CD4-positive, alpha-beta T cell treated with Interleukin-15 for 1 hour (primary cell): ENCODE results near the gene LUZP1.

Source experiments
- DNase-seq: peaks from one replicate; pipeline ENCODE4 v3.0.0-alpha.2; 2020

Gene LUZP1

GRCh38 chr1:23150742-23151141 lies 17.9 kb downstream of the LUZP1 start:
- DNase-seq: no peak

- DNase-seq: no peak
Measured at GRCh38 chr1:23150125-23150524, 18.5 kb downstream of the LUZP1 start.

GRCh38 chr1:23149114-23149513 lies 19.5 kb downstream of the LUZP1 start:
- DNase-seq: no peak

GRCh38 chr1:23148084-23148483 lies 20.6 kb downstream of the LUZP1 start:
- DNase-seq: no peak

GRCh38 chr1:23140940-23141596 lies 27.6 kb downstream of the LUZP1 start:
- no peak for DNase-seq

GRCh38 chr1:23135268-23135667 lies 33.4 kb downstream of the LUZP1 start:
- DNase-seq: no peak

- no peak for DNase-seq
Measured at GRCh38 chr1:23134055-23134454, 34.6 kb downstream of the LUZP1 start.

- no peak for DNase-seq
Measured at GRCh38 chr1:23133587-23133986, 35.1 kb downstream of the LUZP1 start.

GRCh38 chr1:23132033-23132432 lies 36.6 kb downstream of the LUZP1 start:
- no peak for DNase-seq

- DNase-seq: no peak
Measured at GRCh38 chr1:23129846-23130245, 38.8 kb downstream of the LUZP1 start.

GRCh38 chr1:23126801-23127200 lies 41.9 kb downstream of the LUZP1 start:
- DNase-seq: no peak

- no peak for DNase-seq
Measured at GRCh38 chr1:23126200-23126599, 42.5 kb downstream of the LUZP1 start.

- no peak for DNase-seq
Measured at GRCh38 chr1:23125489-23125888, 43.2 kb downstream of the LUZP1 start.

- no peak for DNase-seq
Measured at GRCh38 chr1:23124259-23125026, 44.2 kb downstream of the LUZP1 start.

GRCh38 chr1:23123528-23123927 lies 45.1 kb downstream of the LUZP1 start:
- DNase-seq: no peak

GRCh38 chr1:23122796-23123195 lies 45.9 kb downstream of the LUZP1 start:
- no peak for DNase-seq

- no peak for DNase-seq
Measured at GRCh38 chr1:23122023-23122748, 46.5 kb downstream of the LUZP1 start.

- DNase-seq: no peak
Measured at GRCh38 chr1:23120383-23120782, 48.3 kb downstream of the LUZP1 start.

GRCh38 chr1:23118957-23119792 lies 49.5 kb downstream of the LUZP1 start:
- peak; percentile 65 for DNase-seq

- no peak for DNase-seq
Measured at GRCh38 chr1:23118407-23118806, 50.2 kb downstream of the LUZP1 start.

GRCh38 chr1:23116921-23117699 lies 51.5 kb downstream of the LUZP1 start:
- no peak for DNase-seq

GRCh38 chr1:23116216-23116836 lies 52.3 kb downstream of the LUZP1 start:
- DNase-seq: no peak
